ENCODE measurements around the gene MSI1.

DNA sequence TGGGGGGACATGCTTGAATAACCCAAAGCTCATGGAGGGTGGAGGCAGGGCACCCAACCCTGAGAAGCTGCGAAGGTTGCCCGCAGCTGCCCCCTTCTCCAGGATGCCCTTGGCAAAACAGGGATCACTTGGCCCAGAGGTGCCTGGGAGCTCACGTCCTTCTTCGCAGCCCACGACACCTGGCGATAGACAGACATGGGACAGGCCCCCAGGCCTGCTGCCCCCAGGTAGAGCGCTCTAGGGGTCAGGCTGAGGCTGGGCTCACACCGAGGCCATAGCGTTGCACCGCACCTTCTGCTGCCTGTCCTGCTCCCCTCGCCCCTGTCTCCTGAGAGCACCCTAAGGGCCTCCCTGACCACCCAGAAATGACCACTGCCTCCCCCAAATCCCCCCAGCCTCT lies 21.2 kb downstream of the MSI1 start:
- TF ChIP-seq, protein P1, sequence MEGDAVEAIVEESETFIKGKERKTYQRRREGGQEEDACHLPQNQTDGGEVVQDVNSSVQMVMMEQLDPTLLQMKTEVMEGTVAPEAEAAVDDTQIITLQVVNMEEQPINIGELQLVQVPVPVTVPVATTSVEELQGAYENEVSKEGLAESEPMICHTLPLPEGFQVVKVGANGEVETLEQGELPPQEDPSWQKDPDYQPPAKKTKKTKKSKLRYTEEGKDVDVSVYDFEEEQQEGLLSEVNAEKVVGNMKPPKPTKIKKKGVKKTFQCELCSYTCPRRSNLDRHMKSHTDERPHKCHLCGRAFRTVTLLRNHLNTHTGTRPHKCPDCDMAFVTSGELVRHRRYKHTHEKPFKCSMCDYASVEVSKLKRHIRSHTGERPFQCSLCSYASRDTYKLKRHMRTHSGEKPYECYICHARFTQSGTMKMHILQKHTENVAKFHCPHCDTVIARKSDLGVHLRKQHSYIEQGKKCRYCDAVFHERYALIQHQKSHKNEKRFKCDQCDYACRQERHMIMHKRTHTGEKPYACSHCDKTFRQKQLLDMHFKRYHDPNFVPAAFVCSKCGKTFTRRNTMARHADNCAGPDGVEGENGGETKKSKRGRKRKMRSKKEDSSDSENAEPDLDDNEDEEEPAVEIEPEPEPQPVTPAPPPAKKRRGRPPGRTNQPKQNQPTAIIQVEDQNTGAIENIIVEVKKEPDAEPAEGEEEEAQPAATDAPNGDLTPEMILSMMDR (conservative IDR thresholded peaks at IDR 0.05; ENCODE audit: low read length): no peak
- no peak for TF ChIP-seq EZH2phosphoT487 (IDR thresholded peaks at IDR 0.05; ENCODE audit: borderline replicate concordance, low read depth, low read length)

All from OCI-LY7 (cell line).